NCI-H2107 treated with DMSO at 0.1 percent for 48 hours (cell line): Measurements from ENCODE around the gene RANGAP1.
"Not testable (repeated sequence)": the region's sequence is repeated elsewhere in the genome, so short reads cannot be mapped to it uniquely, and the experiment has no call there.

ENCODE experiments used
- DNase-seq: peaks from one replicate; lab custom pipeline; 2025; ENCODE audit not compliant: unreplicated experiment; lab: John Stamatoyannopoulos, UW

Gene RANGAP1

GRCh38 chr22:41261541-41262249 is 24.3 kb downstream of the RANGAP1 start:
- no peak for DNase-seq

GRCh38 chr22:41260871-41261270 is 25.1 kb downstream of the RANGAP1 start:
- DNase-seq = no peak

GRCh38 chr22:41259756-41260155 is 26.2 kb downstream of the RANGAP1 start:
- DNase-seq = not testable (repeated sequence)

- no peak for DNase-seq
Measured at GRCh38 chr22:41257696-41258095, 28.3 kb downstream of the RANGAP1 start.

- DNase-seq = no peak
Measured at GRCh38 chr22:41256254-41257253, 29.4 kb downstream of the RANGAP1 start.

- DNase-seq = no peak
Measured at GRCh38 chr22:41254230-41254629, 31.8 kb downstream of the RANGAP1 start.

GRCh38 chr22:41252365-41252764 is 33.6 kb downstream of the RANGAP1 start:
- DNase-seq = no peak

GRCh38 chr22:41250127-41250526 is 35.9 kb downstream of the RANGAP1 start:
- DNase-seq = no peak

GRCh38 chr22:41249442-41249841 is 36.5 kb downstream of the RANGAP1 start:
- no peak for DNase-seq

GRCh38 chr22:41248758-41249157 is 37.2 kb downstream of the RANGAP1 start:
- no peak for DNase-seq

GRCh38 chr22:41248314-41248713 is 37.7 kb downstream of the RANGAP1 start:
- DNase-seq = no peak

- no peak for DNase-seq
Measured at GRCh38 chr22:41247703-41248102, 38.3 kb downstream of the RANGAP1 start.

GRCh38 chr22:41245917-41246499 is 40.0 kb downstream of the RANGAP1 start:
- DNase-seq = no peak

GRCh38 chr22:41243361-41243760 is 42.6 kb downstream of the RANGAP1 start:
- no peak for DNase-seq

GRCh38 chr22:41242396-41243117 is 43.4 kb downstream of the RANGAP1 start:
- no peak for DNase-seq

- DNase-seq = no peak
Measured at GRCh38 chr22:41241133-41241676, 44.8 kb downstream of the RANGAP1 start.

GRCh38 chr22:41240377-41241132 is 45.4 kb downstream of the RANGAP1 start, which contains the start of gene CHADL:
Gene CHADL, minus strand, starts transcription at chr22:41240931. Its CDS starts 50 bp downstream, at chr22:41240881.
- DNase-seq = no peak

- no peak for DNase-seq
Measured at GRCh38 chr22:41239443-41240128, 46.4 kb downstream of the RANGAP1 start.
